HCT116 (cell line): Measurements from ENCODE around the gene SEMA6D. TPM values are rescaled to one million over a fixed set of nuclear protein-coding genes. Genes with fewer than 3 reads are reported as not detected.

Experiments
- ATAC-seq: fragments of 200-7000 bp; cut with Tn5 transposase; 2 replicates; pipeline ENCODE4 v1.9.1; 2020; ENCODE audit warnings: mild to moderate bottlenecking, moderate library complexity
- BruUV-seq: library from RNA; stranded (reverse); fragments of 400-500 nt; replicated peaks from 2 replicates; lab custom pipeline; 2021; lab: Mats Ljungman, UMichigan
- CTCF ChIA-PET: fragments of 300-600 bp; sonication (Branson Sonifier 250); formaldehyde crosslinking; loops from one replicate; lab custom pipeline; 2021; ENCODE audit warnings: antibody characterized with exemption; lab: Charles Lee
- POLR2A ChIA-PET: fragments of 300-600, 350-600 bp; sonication (Branson Sonifier 250); formaldehyde crosslinking; loops from one replicate; lab custom pipeline; 2021; ENCODE audit warnings: antibody characterized with exemption; lab: Charles Lee
- RAD21 ChIA-PET, 2 experiments: fragments of 300-600 bp; sonication (Branson Sonifier 250); formaldehyde crosslinking; loops; one replicate each; lab custom pipeline; 2023; ENCODE audit warnings: low total read pairs in 2 of 2; ENCODE audit not compliant: uncharacterized antibody in 2 of 2, unreplicated experiment in 2 of 2, low non-redundant PET in 1 of 2; lab: Charles Lee
- DNase-seq: peaks from one replicate; pipeline ENCODE4 v3.0.0-alpha.2; 2010; ENCODE audit warnings: low read depth, low spot score
- H2AFZ ChIP-seq: fragments of 200-600 bp; shearing (Covaris generic), sonication (generic); 2 replicates; pipeline ENCODE4 v1.6.1; 2017; ENCODE audit warnings: low read depth, mixed run types, mixed read lengths, antibody characterized with exemption, low read length; ENCODE audit not compliant: poor library complexity, severe bottlenecking
- H3K27ac ChIP-seq: 2 replicates; pipeline ENCODE4 v1.5.1; 2012; ENCODE audit warnings: low read depth, low read length
- H3K27me3 ChIP-seq: fragments of 200-600 bp; sonication (generic); 2 replicates; pipeline ENCODE4 v1.6.1; 2016; ENCODE audit warnings: mixed run types, low read length, mixed read lengths; ENCODE audit not compliant: insufficient read depth
- H3K36me3 ChIP-seq, 2 experiments: fragments of 200-500 bp in 1 of 2; fragments of 200-600 bp in 1 of 2; sonication (Bioruptor generic) in 1 of 2; sonication (generic) in 1 of 2; 2 replicates each; pipeline versions ENCODE4 v1.5.1 to v1.6.1; 2014 to 2016; ENCODE audit warnings: low read length in 2 of 2, inconsistent platforms in 1 of 2, mixed read lengths in 1 of 2, mixed run types in 1 of 2; ENCODE audit not compliant: insufficient read depth in 2 of 2, control insufficient read depth in 1 of 2
- H3K4me1 ChIP-seq, 2 experiments: fragments of 200-600 bp in 1 of 2; sonication (generic) in 1 of 2; 2 replicates each; pipeline versions ENCODE4 v1.5.1 to v1.6.1; 2012 to 2017; ENCODE audit warnings: low read length in 2 of 2, inconsistent platforms in 1 of 2, mild to moderate bottlenecking in 1 of 2, mixed read lengths in 1 of 2, mixed run types in 1 of 2, moderate library complexity in 1 of 2; ENCODE audit not compliant: insufficient read depth in 2 of 2, control insufficient read depth in 1 of 2
- H3K4me2 ChIP-seq: fragments of 200-600 bp; sonication (generic); 2 replicates; pipeline ENCODE4 v1.6.1; 2017; ENCODE audit warnings: mixed run types, low read length, mixed read lengths
- H3K4me3 ChIP-seq, 2 experiments: fragments of 200-600 bp in 1 of 2; sonication (generic) in 1 of 2; replicated peaks in 1 of 2; 2 replicates each; pipeline ENCODE4 v1.5.1; 2011 to 2016; ENCODE audit warnings: low read length in 2 of 2, control low read depth in 1 of 2, low read depth in 1 of 2, mild to moderate bottlenecking in 1 of 2, mixed read lengths in 1 of 2, mixed run types in 1 of 2
- H3K79me2 ChIP-seq: fragments of 200-600 bp; sonication (generic); 2 replicates; pipeline ENCODE4 v1.6.1; 2017; ENCODE audit warnings: mild to moderate bottlenecking, mixed run types, low read length, moderate library complexity, mixed read lengths; ENCODE audit not compliant: insufficient read depth
- H3K9ac ChIP-seq: fragments of 200-600 bp; sonication (generic); 2 replicates; pipeline ENCODE4 v1.6.1; 2016; ENCODE audit warnings: low read length, mixed read lengths
- H3K9me2 ChIP-seq: fragments of 200-600 bp; sonication (generic), shearing (Covaris generic); 2 replicates; pipeline ENCODE4 v1.6.1; 2017; ENCODE audit warnings: mixed run types, mild to moderate bottlenecking, moderate library complexity; ENCODE audit not compliant: insufficient read depth
- H3K9me3 ChIP-seq, 2 experiments: fragments of 200-500 bp in 1 of 2; fragments of 200-600 bp in 1 of 2; sonication (Bioruptor generic) in 1 of 2; sonication (generic) in 1 of 2; 2 replicates each; pipeline ENCODE4 v1.6.1; 2014 to 2017; ENCODE audit warnings: low read length in 2 of 2, mixed read lengths in 2 of 2, inconsistent platforms in 1 of 2, low read depth in 1 of 2, mild to moderate bottlenecking in 1 of 2, mixed run types in 1 of 2, moderate library complexity in 1 of 2; ENCODE audit not compliant: control insufficient read depth in 1 of 2, insufficient read depth in 1 of 2
- H4K20me1 ChIP-seq: fragments of 200-600 bp; sonication (generic), shearing (Covaris generic); 2 replicates; pipeline ENCODE4 v1.6.1; 2017; ENCODE audit warnings: mixed run types, mild to moderate bottlenecking, moderate library complexity; ENCODE audit not compliant: insufficient read depth
- ATF3 ChIP-seq: IDR thresholded peaks from 2 replicates; pipeline ENCODE4 v1.6.1; 2012
- CBX3 ChIP-seq: IDR thresholded peaks from 2 replicates; pipeline ENCODE4 v1.6.1; 2012; ENCODE audit warnings: low read depth
- CTCF ChIP-seq, 3 experiments: fragments of 200-600 bp in 1 of 3; sonication (generic) in 1 of 3; IDR thresholded peaks in 2 of 3; conservative IDR thresholded peaks in 1 of 3; 2 replicates each; pipeline ENCODE4 v1.5.1; 2012 to 2017; ENCODE audit warnings: low read depth in 2 of 3, low read length in 2 of 3, antibody characterized with exemption in 1 of 3, borderline replicate concordance in 1 of 3, control low read depth in 1 of 3, mild to moderate bottlenecking in 1 of 3, mixed read lengths in 1 of 3, mixed run types in 1 of 3, moderate library complexity in 1 of 3; ENCODE audit not compliant: insufficient read depth in 1 of 3
- EGR1 ChIP-seq: IDR thresholded peaks from 2 replicates; pipeline ENCODE4 v1.6.1; 2012; ENCODE audit warnings: low read depth
- ELF1 ChIP-seq: IDR thresholded peaks from 2 replicates; pipeline ENCODE4 v1.6.1; 2012; ENCODE audit warnings: low read depth, borderline replicate concordance
- FOSL1 ChIP-seq: IDR thresholded peaks from 2 replicates; pipeline ENCODE4 v1.6.1; 2012; ENCODE audit warnings: low read depth
- JUND ChIP-seq: IDR thresholded peaks from 2 replicates; pipeline ENCODE4 v1.6.1; 2012
- POLR2AphosphoS5 ChIP-seq: IDR thresholded peaks from 2 replicates; pipeline ENCODE4 v1.6.1; 2011; ENCODE audit warnings: mild to moderate bottlenecking, low read depth, low read length, moderate library complexity
- SIN3A ChIP-seq: IDR thresholded peaks from 2 replicates; pipeline ENCODE4 v1.6.1; 2012; ENCODE audit warnings: low read depth
- SP1 ChIP-seq: IDR thresholded peaks from 2 replicates; pipeline ENCODE4 v1.6.1; 2012; ENCODE audit warnings: low read depth
- SRF ChIP-seq: IDR thresholded peaks from 2 replicates; pipeline ENCODE4 v1.6.1; 2012; ENCODE audit warnings: low read depth
- TCF7L2 ChIP-seq: IDR thresholded peaks from 2 replicates; pipeline ENCODE4 v1.7.0; 2011; ENCODE audit warnings: borderline replicate concordance, inconsistent platforms; ENCODE audit not compliant: insufficient read depth, insufficient read length; ENCODE audit errors: extremely low read depth
- YY1 ChIP-seq: IDR thresholded peaks from 2 replicates; pipeline ENCODE4 v1.6.1; 2011; ENCODE audit warnings: low read length, low read depth, moderate library complexity, mild to moderate bottlenecking; ENCODE audit not compliant: insufficient replicate concordance; ENCODE audit errors: extremely low read depth
- ZBTB33 ChIP-seq: IDR thresholded peaks from 2 replicates; pipeline ENCODE4 v1.6.1; 2011; ENCODE audit warnings: mild to moderate bottlenecking, low read length, moderate library complexity; ENCODE audit not compliant: insufficient replicate concordance; ENCODE audit errors: extremely low read depth
- ZFX ChIP-seq: fragments of 450-650 bp; IDR thresholded peaks from 2 replicates; pipeline ENCODE4 v1.6.1; 2017
- intact Hi-C: fragments of 100-400 bp; cut with micrococcal nuclease; formaldehyde crosslinking; loops from 2 replicates; pipeline ENCODE4 v1.10.0; 2022
- total RNA-seq: library from RNA; stranded (reverse); gene quantifications from one replicate; pipeline ENCODE4 v1.2.1, GENCODE V29; 2021; ENCODE audit not compliant: unreplicated experiment
- TF ChIP-seq, protein P1 (sequence below): IDR thresholded peaks from 2 replicates; pipeline ENCODE4 v1.6.1; 2012

The SEMA6D gene
- total RNA-seq, 1 experiment from 2014 or later = 0.02 TPM

- DNase-seq = no peak
Measured at GRCh38 chr15:47673232-47673761, 44.0 kb upstream of the SEMA6D start.

More at GRCh38 chr15:47673232-47673761, 44.0 kb upstream of the SEMA6D start:
- RAD21 ChIA-PET = no interaction called here
- no TSS peak for BruUV-seq
- no peaks in the 10 kb centered on the region for H3K9me2 ChIP-seq
- H3K4me1 ChIP-seq = no peaks in the 10 kb centered on the region
- ATAC-seq = no peak
- no peaks in the 10 kb centered on the region for H3K27me3 ChIP-seq
- H3K36me3 ChIP-seq = no peaks in the 10 kb centered on the region
- peaks cover 10 to 42% of the 10 kb centered on the region in 2 experiments; a peak in 2 of 4 replicates for H3K9me3 ChIP-seq
- no peak overlapping the region for H3K4me2 ChIP-seq
- intact Hi-C loops = no loop called here
- no peak overlapping the region for H3K27ac ChIP-seq
- H3K9ac ChIP-seq = no peak overlapping the region
- no peak overlapping the region for H2AFZ ChIP-seq
- H4K20me1 ChIP-seq = no peaks in the 10 kb centered on the region
- POLR2A ChIA-PET = no interaction called here
- H3K4me3 ChIP-seq = no peak overlapping the region
- no peak for TF ChIP-seq CTCF (IDR thresholded peaks at IDR 0.05 in 2 of 3, conservative IDR thresholded peaks at IDR 0.05 in 1 of 3; ENCODE audit: borderline replicate concordance in 1 of 3, insufficient read depth in 1 of 3, low read depth in 2 of 3, low read length in 2 of 3)
- TF ChIP-seq, protein P1, sequence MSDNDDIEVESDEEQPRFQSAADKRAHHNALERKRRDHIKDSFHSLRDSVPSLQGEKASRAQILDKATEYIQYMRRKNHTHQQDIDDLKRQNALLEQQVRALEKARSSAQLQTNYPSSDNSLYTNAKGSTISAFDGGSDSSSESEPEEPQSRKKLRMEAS = no peak
- TF ChIP-seq ZFX = no peak
- TF ChIP-seq YY1 = no peak
- no peak for TF ChIP-seq SP1
- TF ChIP-seq POLR2AphosphoS5 = no peak
- TF ChIP-seq ZBTB33 = no peak
- TF ChIP-seq TCF7L2 = no peak
- TF ChIP-seq JUND = no peak
- no peak for TF ChIP-seq CBX3
- TF ChIP-seq FOSL1 = no peak
- no peak for TF ChIP-seq ELF1
- no peak for TF ChIP-seq SRF
- no peak for TF ChIP-seq EGR1
- no peak for TF ChIP-seq ATF3
- TF ChIP-seq SIN3A = no peak
- no peaks in the 10 kb centered on the region for H3K79me2 ChIP-seq
- CTCF ChIA-PET = no interaction called here
